Natural killer cell (primary cell): ENCODE measurements around the gene NNMT. TPM values are rescaled to one million over a fixed set of nuclear protein-coding genes. Genes with fewer than 3 reads are reported as not detected.

Source experiments
- ATAC-seq, 3 donors: fragments of 150-1000 bp in 2 of 3; fragments of 200-7000 bp in 1 of 3; cut with Tn5 transposase; 1 replicate in 1 of 3; 2 replicates in 2 of 3; pipeline ENCODE4 v1.10.0; 2021; ENCODE audit warnings: mild to moderate bottlenecking in 2 of 3, moderate library complexity in 2 of 3
- DNase-seq, 2 donors: peaks; one replicate each; pipeline versions ENCODE4 v3.0.0 to v3.0.0-alpha.2; 2013 to 2021; ENCODE audit warnings: mixed read lengths in 1 of 2
- H3K27ac ChIP-seq: one replicate; pipeline ENCODE4 v1.5.1; 2013; ENCODE audit warnings: mild to moderate bottlenecking, low read length
- H3K27me3 ChIP-seq: one replicate; pipeline ENCODE4 v1.6.1; 2013; ENCODE audit warnings: low read length; ENCODE audit not compliant: control insufficient read depth, insufficient read depth
- H3K36me3 ChIP-seq: one replicate; pipeline ENCODE4 v1.6.1; 2013; ENCODE audit warnings: low read length; ENCODE audit not compliant: control insufficient read depth, insufficient read depth
- H3K4me1 ChIP-seq: one replicate; pipeline ENCODE4 v1.6.1; 2013; ENCODE audit warnings: low read length; ENCODE audit not compliant: control insufficient read depth, insufficient read depth
- H3K4me3 ChIP-seq: one replicate; pipeline ENCODE4 v1.5.1; 2013; ENCODE audit warnings: low read length
- H3K9me3 ChIP-seq: one replicate; pipeline ENCODE4 v1.6.1; 2013; ENCODE audit warnings: low read length; ENCODE audit not compliant: control insufficient read depth, insufficient read depth
- H3K27ac Mint-ChIP-seq, 2 donors: one replicate each; pipeline ENCODE4 v1.8.0; 2022; ENCODE audit warnings: mild to moderate bottlenecking in 2 of 2, mixed read lengths in 2 of 2, moderate library complexity in 1 of 2
- H3K27me3 Mint-ChIP-seq, 2 donors: one replicate each; pipeline ENCODE4 v1.8.0; 2022; ENCODE audit warnings: low read depth in 2 of 2, mixed read lengths in 2 of 2
- H3K36me3 Mint-ChIP-seq: one replicate; pipeline ENCODE4 v1.8.0; 2022; ENCODE audit warnings: mixed read lengths
- H3K4me1 Mint-ChIP-seq, 2 donors: one replicate each; pipeline ENCODE4 v1.8.0; 2022; ENCODE audit warnings: mixed read lengths in 2 of 2
- H3K4me3 Mint-ChIP-seq: one replicate; pipeline ENCODE4 v1.8.0; 2022; ENCODE audit warnings: mild to moderate bottlenecking, moderate library complexity, mixed read lengths
- H3K9me3 Mint-ChIP-seq, 2 donors: one replicate each; pipeline ENCODE4 v1.8.0; 2022; ENCODE audit warnings: mixed read lengths in 2 of 2
- CTCF ChIP-seq: fragments of 200-600 bp; IDR thresholded peaks from one replicate; pipeline ENCODE4 v1.8.0; 2022; ENCODE audit warnings: antibody characterized with exemption
- WGBS: methylation state at CpG from one replicate; pipeline ENCODE4 v1.1.7; 2013; ENCODE audit warnings: missing lambda C conversion rate; ENCODE audit not compliant: insufficient coverage; 5-methylcytosine and 5-hydroxymethylcytosine counted together
- intact Hi-C: fragments of 100-400 bp; cut with micrococcal nuclease; formaldehyde crosslinking; loops from one replicate; pipeline ENCODE4 v1.14.2; 2022
- total RNA-seq, 4 donors: library from RNA; stranded (reverse); fragments of 120-200 nt in 1 of 4; gene quantifications; one replicate each; pipeline versions ENCODE4 v1.2.3 to v1.2.4, GENCODE V29; 2013 to 2022

NNMT gene
- total RNA-seq, 3 donors from 2014 or later (not counting 1 experiment from before 2014, with no cell fraction given), result 1.8 to 2.4 (median 2.0) TPM

GRCh38 chr11:114276077-114276476 is 20.1 kb upstream of the NNMT start:
- intact Hi-C loops, result no loop called here
- no peak for TF ChIP-seq CTCF
- Mint-ChIP-seq H3K27me3 (peaks cover 16 to 29% of the 10 kb centered on the region in 2 donors), H3K4me3 (no peak overlapping the region), H3K36me3 (no peaks in the 10 kb centered on the region), H3K27ac (no peak overlapping the region), H3K4me1 (peaks cover 0 to 7% of the 10 kb centered on the region in 2 donors), H3K9me3 (no peaks in the 10 kb centered on the region)
- Histone ChIP-seq H3K27ac (no peak overlapping the region), H3K4me3 (no peak overlapping the region), H3K27me3 (no peaks in the 10 kb centered on the region), H3K9me3 (no peaks in the 10 kb centered on the region), H3K4me1 (no peaks in the 10 kb centered on the region), H3K36me3 (no peaks in the 10 kb centered on the region)
- WGBS, result 58% methylated on average over 5 of the region's 5 CpGs
- DNase-seq, result no peak
- ATAC-seq, result no peak

GRCh38 chr11:114277637-114278341 is 18.4 kb upstream of the NNMT start:
- ATAC-seq, result no peak
- no peaks in the 10 kb centered on the region for H3K36me3 Mint-ChIP-seq
- H3K4me1 ChIP-seq, result no peaks in the 10 kb centered on the region
- H3K27ac Mint-ChIP-seq, result no peak overlapping the region
- H3K27me3 Mint-ChIP-seq, result peaks cover 27 to 30% of the 10 kb centered on the region in 2 donors
- H3K4me3 Mint-ChIP-seq, result no peak overlapping the region
- H3K9me3 ChIP-seq, result no peaks in the 10 kb centered on the region
- TF ChIP-seq CTCF, result no peak
- no peaks in the 10 kb centered on the region for H3K27me3 ChIP-seq
- H3K36me3 ChIP-seq, result no peaks in the 10 kb centered on the region
- peaks cover 0 to 7% of the 10 kb centered on the region in 2 donors for H3K4me1 Mint-ChIP-seq
- no peaks in the 10 kb centered on the region for H3K9me3 Mint-ChIP-seq
- intact Hi-C loops, result no loop called here
- no peak for DNase-seq
- 85% methylated on average over 9 of the region's 11 CpGs for WGBS
- no peak overlapping the region for H3K27ac ChIP-seq
- H3K4me3 ChIP-seq, result no peak overlapping the region

- 79% methylated on average over 4 of the region's 4 CpGs for WGBS
- intact Hi-C loops, result no loop called here
- TF ChIP-seq CTCF, result no peak
- no peaks in the 10 kb centered on the region for H3K36me3 ChIP-seq
- Mint-ChIP-seq H3K27me3 (peaks cover 30 to 34% of the 10 kb centered on the region in 2 donors), H3K9me3 (no peaks in the 10 kb centered on the region), H3K36me3 (no peaks in the 10 kb centered on the region), H3K27ac (no peak overlapping the region), H3K4me1 (peaks cover 0 to 7% of the 10 kb centered on the region in 2 donors), H3K4me3 (no peak overlapping the region)
- H3K4me3 ChIP-seq, result no peak overlapping the region
- peak in 1 of 3 donors; percentile 22 for ATAC-seq
- H3K27me3 ChIP-seq, result no peaks in the 10 kb centered on the region
- H3K27ac ChIP-seq, result no peak overlapping the region
- no peak for DNase-seq
- no peaks in the 10 kb centered on the region for H3K9me3 ChIP-seq
- H3K4me1 ChIP-seq, result no peaks in the 10 kb centered on the region
These were observed 17.7 kb upstream of the NNMT start for GRCh38 chr11:114278342-114279065.
